Right ventricle myocardium superior (tissue), 1 donor: ENCODE measurements around the gene N4BP2L1. TPM values are rescaled to one million over a fixed set of nuclear protein-coding genes. Genes with fewer than 3 reads are reported as not detected.
A peak's percentile ranks its signal among the peaks of the same experiment; 100 is the strongest.
"Not testable (repeated sequence)": the region's sequence is repeated elsewhere in the genome, so short reads cannot be mapped to it uniquely, and the experiment has no call there.

ENCODE experiments used
- ATAC-seq: fragments of 200-7000 bp; cut with Tn5 transposase; one replicate; pipeline ENCODE4 v1.9.1; 2020; ENCODE audit warnings: mild to moderate bottlenecking; ENCODE audit not compliant: poor library complexity
- DNase-seq: peaks from one replicate; pipeline ENCODE4 v3.0.0-alpha.2; 2020
- intact Hi-C: fragments of 100-400 bp; cut with DNase I; formaldehyde crosslinking; loops from one replicate; pipeline ENCODE4 v1.11.2; 2022
- total RNA-seq: library from RNA; stranded (reverse); fragmentation: NEBNext Ultra II Directional; extraction: Animal tissue kit (Norgen Biotek cat#: 25700); gene quantifications from one replicate; pipeline ENCODE4 v1.2.1, GENCODE V29; 2021
- donor health status: DM: no; HTN: yes; CAD: no; lungs with severe emphysema.

N4BP2L1 gene
- total RNA-seq, 1 donor from 2014 or later: 3.7 TPM

- intact Hi-C loops: no loop called here
- DNase-seq (no peak), ATAC-seq (no peak)
Observed at GRCh38 chr13:32408296-32409000, 19.5 kb downstream of the N4BP2L1 start.

- no peak for DNase-seq
- intact Hi-C loops: no loop called here
- ATAC-seq: no peak
Observed at GRCh38 chr13:32407854-32408253, 20.1 kb downstream of the N4BP2L1 start.

GRCh38 chr13:32403108-32403507 is 24.8 kb downstream of the N4BP2L1 start:
- intact Hi-C loops: no loop called here
- ATAC-seq: no peak
- no peak for DNase-seq

GRCh38 chr13:32391101-32391619 is 36.8 kb downstream of the N4BP2L1 start:
- ATAC-seq: no peak
- DNase-seq: no peak
- intact Hi-C loops: no loop called here

GRCh38 chr13:32390484-32390883 is 37.4 kb downstream of the N4BP2L1 start:
- intact Hi-C loops: no loop called here
- no peak for ATAC-seq
- no peak for DNase-seq

- ATAC-seq (no peak), DNase-seq (no peak)
- intact Hi-C loops: no loop called here
Observed at GRCh38 chr13:32390048-32390447, 37.9 kb downstream of the N4BP2L1 start.

- no peak for DNase-seq
- intact Hi-C loops: no loop called here
- ATAC-seq: no peak
Observed at GRCh38 chr13:32385410-32385809, 42.5 kb downstream of the N4BP2L1 start.

- no peak for DNase-seq
- ATAC-seq: no peak
- intact Hi-C loops: loop anchor here (5.0 kb wide), 1 partner anchor 198 kb away; no protein-coding TSS in a partner anchor
Observed at GRCh38 chr13:32384702-32385101, 43.2 kb downstream of the N4BP2L1 start.

GRCh38 chr13:32383836-32384618 is 43.9 kb downstream of the N4BP2L1 start:
- intact Hi-C loops: loop anchor here (5.0 kb wide), 1 partner anchor 198 kb away; no protein-coding TSS in a partner anchor

GRCh38 chr13:32381539-32381938 is 46.4 kb downstream of the N4BP2L1 start:
- intact Hi-C loops: loop anchor here (5.0 kb wide), 1 partner anchor 201 kb away; no protein-coding TSS in a partner anchor
- ATAC-seq (peak; percentile 70), DNase-seq (no peak)

More at GRCh38 chr13:32383836-32384618, 43.9 kb downstream of the N4BP2L1 start:
- ATAC-seq (no peak), DNase-seq (no peak)

GRCh38 chr13:32378012-32378411 is 49.9 kb downstream of the N4BP2L1 start:
- ATAC-seq (no peak), DNase-seq (no peak)
- intact Hi-C loops: no loop called here

- intact Hi-C loops: no loop called here
- ATAC-seq (no peak), DNase-seq (no peak)
Observed at GRCh38 chr13:32376642-32377415, 51.1 kb downstream of the N4BP2L1 start.

GRCh38 chr13:32370805-32371204 is 57.1 kb downstream of the N4BP2L1 start:
- intact Hi-C loops: no loop called here
- DNase-seq (no peak), ATAC-seq (no peak)

- ATAC-seq (no peak), DNase-seq (no peak)
- intact Hi-C loops: no loop called here
Observed at GRCh38 chr13:32362574-32362973, 65.4 kb downstream of the N4BP2L1 start.

GRCh38 chr13:32355935-32356334 is 72.0 kb downstream of the N4BP2L1 start:
- DNase-seq, intact Hi-C loops, ATAC-seq: not testable (repeated sequence)

GRCh38 chr13:32354040-32354439 is 73.9 kb downstream of the N4BP2L1 start:
- ATAC-seq (no peak), DNase-seq (no peak)
- intact Hi-C loops: no loop called here

GRCh38 chr13:32350839-32351441 is 77.0 kb downstream of the N4BP2L1 start:
- DNase-seq, intact Hi-C loops, ATAC-seq: not testable (repeated sequence)
